ENCODE data around the gene TBC1D7.

DNA sequence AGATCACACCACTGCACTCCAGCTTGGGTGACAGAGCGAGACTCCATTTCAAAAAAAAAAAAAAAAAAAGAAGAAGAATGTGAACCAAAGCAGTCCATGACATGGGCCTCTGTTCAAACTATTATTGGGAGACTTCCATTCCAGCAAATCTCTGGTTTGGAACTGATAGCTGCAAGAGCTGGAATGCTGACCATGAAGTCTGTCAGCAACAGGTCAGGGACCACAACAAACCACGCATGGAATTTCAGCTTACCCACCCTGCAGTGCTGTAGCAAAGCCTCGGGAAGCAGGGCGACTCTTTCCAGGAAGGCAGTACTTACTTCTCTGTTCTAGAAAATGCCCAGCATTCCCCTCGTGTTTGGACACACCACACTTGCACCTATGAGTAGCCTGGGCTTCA is 34.1 kb upstream of the TBC1D7 start:
- TF ChIP-seq POLR2A (IDR thresholded peaks at IDR 0.05; ENCODE audit: low read depth) (no peak), POLR2AphosphoS5 (IDR thresholded peaks at IDR 0.05) (no peak)
- TF ChIP-seq, protein P1, sequence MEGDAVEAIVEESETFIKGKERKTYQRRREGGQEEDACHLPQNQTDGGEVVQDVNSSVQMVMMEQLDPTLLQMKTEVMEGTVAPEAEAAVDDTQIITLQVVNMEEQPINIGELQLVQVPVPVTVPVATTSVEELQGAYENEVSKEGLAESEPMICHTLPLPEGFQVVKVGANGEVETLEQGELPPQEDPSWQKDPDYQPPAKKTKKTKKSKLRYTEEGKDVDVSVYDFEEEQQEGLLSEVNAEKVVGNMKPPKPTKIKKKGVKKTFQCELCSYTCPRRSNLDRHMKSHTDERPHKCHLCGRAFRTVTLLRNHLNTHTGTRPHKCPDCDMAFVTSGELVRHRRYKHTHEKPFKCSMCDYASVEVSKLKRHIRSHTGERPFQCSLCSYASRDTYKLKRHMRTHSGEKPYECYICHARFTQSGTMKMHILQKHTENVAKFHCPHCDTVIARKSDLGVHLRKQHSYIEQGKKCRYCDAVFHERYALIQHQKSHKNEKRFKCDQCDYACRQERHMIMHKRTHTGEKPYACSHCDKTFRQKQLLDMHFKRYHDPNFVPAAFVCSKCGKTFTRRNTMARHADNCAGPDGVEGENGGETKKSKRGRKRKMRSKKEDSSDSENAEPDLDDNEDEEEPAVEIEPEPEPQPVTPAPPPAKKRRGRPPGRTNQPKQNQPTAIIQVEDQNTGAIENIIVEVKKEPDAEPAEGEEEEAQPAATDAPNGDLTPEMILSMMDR (IDR thresholded peaks at IDR 0.05) = no peak

Measured in esophagus muscularis mucosa (tissue), 3 donors.